Measurements from ENCODE around the gene GLYATL3. TPM values are rescaled to one million over a fixed set of nuclear protein-coding genes. Genes with fewer than 3 reads are reported as not detected.

Gene GLYATL3
- total and polyA plus RNA-seq, 2 of the 4 experiments (the other 2 are of a cell fraction), result not detected

DNA sequence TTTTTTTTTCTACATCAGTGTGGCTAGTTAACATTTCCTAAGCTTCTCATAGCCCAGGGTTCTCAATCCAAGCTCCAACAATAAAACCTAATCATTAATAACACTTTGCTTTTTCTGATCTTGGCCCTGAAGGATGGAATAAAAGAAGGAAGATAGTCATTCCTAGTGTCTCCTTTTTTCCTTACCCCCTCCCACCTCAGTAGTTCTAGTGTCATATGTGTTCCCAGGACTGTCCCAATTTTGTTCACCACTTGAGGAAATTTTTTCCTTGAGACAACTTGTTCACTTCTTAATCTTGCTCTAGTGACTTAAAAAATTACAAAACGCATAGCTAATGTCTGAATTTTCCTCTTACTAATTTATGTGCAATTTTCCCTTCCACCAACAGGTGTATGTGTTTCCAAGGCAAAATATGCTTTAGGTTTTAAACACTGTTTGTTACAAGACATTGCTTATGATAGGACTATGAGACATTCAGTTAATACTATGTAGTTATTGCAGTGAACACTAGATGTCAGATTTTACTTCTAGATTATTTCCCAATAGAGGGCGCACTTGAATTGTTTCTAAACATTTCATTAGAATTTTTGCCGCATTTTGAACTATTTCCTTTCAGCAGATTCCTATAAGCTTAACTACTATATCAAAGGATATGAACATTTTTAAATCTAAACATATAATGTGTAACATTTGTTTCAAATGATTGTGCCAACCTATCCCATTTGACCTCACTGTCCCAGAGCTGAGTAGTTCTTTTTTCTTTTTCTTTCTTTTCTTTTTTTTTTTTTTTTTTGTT is 32.2 kb downstream of the GLYATL3 start (continued):
- no peak for TF ChIP-seq FOS (IDR thresholded peaks at IDR 0.05; ENCODE audit: low read depth, low read length)
- peak; percentile 46 for TF ChIP-seq RAD21 (IDR thresholded peaks at IDR 0.05; ENCODE audit: low read length)

GRCh38 chr6:49535795-49536194 is 36.1 kb downstream of the GLYATL3 start:
- no peaks in the 10 kb centered on the region for H3K9me1 ChIP-seq (ENCODE audit: insufficient read depth, low read length)
- dilution Hi-C loops (cut with HindIII; ENCODE audit: low sequenced_read_pairs, unreplicated experiment), result no loop called here
- H3K23ac ChIP-seq (ENCODE audit: low read depth, low read length), result no peak overlapping the region
- no peak overlapping the region for H3K14ac ChIP-seq (replicated peaks; ENCODE audit: low read depth, low read length)
- no peak overlapping the region for H3K18ac ChIP-seq (ENCODE audit: low read depth, low read length)
- WGBS, 2 experiments (ENCODE audit: extremely low coverage in 2 of 2, insufficient read length in 1 of 2), result no CpG with 5 or more reads among the region's 5 CpGs
- ATAC-seq (ENCODE audit: low read depth) (no peak), DNase-seq (no peak)
- H3K9me3 ChIP-seq (ENCODE audit: control insufficient read depth, insufficient read depth, low read length), result no peaks in the 10 kb centered on the region
- H4K5ac ChIP-seq (ENCODE audit: low read depth, low read length), result no peak overlapping the region
- H3K9ac ChIP-seq (ENCODE audit: low read depth, low read length), result no peak overlapping the region
- H2BK20ac ChIP-seq (ENCODE audit: low read depth, low read length), result no peak overlapping the region
- H3K27ac ChIP-seq (ENCODE audit: insufficient read depth, low read length), result no peak overlapping the region
- no peak overlapping the region for H2BK120ac ChIP-seq (ENCODE audit: low read depth, low read length)
- intact Hi-C loops (cut with micrococcal nuclease), result no loop called here
- H2AFZ ChIP-seq (replicated peaks; ENCODE audit: low read length, poor library complexity), result no peak overlapping the region
- ChIA-PET POLR2A (ENCODE audit: unreplicated experiment) (no interaction called here), CTCF (no interaction called here)
- no peaks in the 10 kb centered on the region for H3K36me3 ChIP-seq (ENCODE audit: control insufficient read depth, insufficient read depth, low read length)
- no peaks in the 10 kb centered on the region for H3K4me1 ChIP-seq (ENCODE audit: control insufficient read depth, insufficient read depth, low read length)
- no peak overlapping the region for H3K4me2 ChIP-seq (ENCODE audit: low read depth, low read length)
- H2BK15ac ChIP-seq (ENCODE audit: low read depth, low read length), result no peak overlapping the region
- no peak overlapping the region for H2BK5ac ChIP-seq (ENCODE audit: low read depth, low read length, poor library complexity, severe bottlenecking)
- in situ Hi-C loops (cut with MboI; ENCODE audit: low sequenced_read_pairs), result loop anchor here (25.0 kb wide), 1 partner anchor 302 kb away; no protein-coding TSS in a partner anchor
- no peaks in the 10 kb centered on the region for H3K27me3 ChIP-seq (ENCODE audit: control insufficient read depth, insufficient read depth, low read length)
- H3K4me3 ChIP-seq (ENCODE audit: insufficient read depth, low read depth, low read length), result no peak overlapping the region
- H2AK9ac ChIP-seq (replicated peaks; ENCODE audit: low read depth, low read length, poor library complexity), result no peak overlapping the region
- no peak overlapping the region for H2AK5ac ChIP-seq (ENCODE audit: low read depth, low read length)
- H3K56ac ChIP-seq (ENCODE audit: extremely low read depth, insufficient read depth, low read length), result no peak overlapping the region
- no peak overlapping the region for H4K8ac ChIP-seq (ENCODE audit: low read depth in 2 of 2, low read length in 2 of 2)
- H3K4ac ChIP-seq (ENCODE audit: low read depth, low read length), result no peak overlapping the region
- H4K20me1 ChIP-seq (ENCODE audit: insufficient read depth, low read length), result no peaks in the 10 kb centered on the region
- H4K91ac ChIP-seq (ENCODE audit: insufficient read depth, low read depth, low read length), result no peak overlapping the region
- H3K79me1 ChIP-seq (ENCODE audit: low read depth in 1 of 2, low read length in 2 of 2), result no peaks in the 10 kb centered on the region
- no TSS peak for BruUV-seq (replicated peaks)
- TF ChIP-seq FOS (IDR thresholded peaks at IDR 0.05; ENCODE audit: low read depth, low read length) (no peak), RFX5 (IDR thresholded peaks at IDR 0.05; ENCODE audit: low read depth, low read length) (no peak), BHLHE40 (IDR thresholded peaks at IDR 0.05; ENCODE audit: low read depth, low read length) (no peak), USF2 (IDR thresholded peaks at IDR 0.05; ENCODE audit: low read depth, low read length) (no peak), MAZ (IDR thresholded peaks at IDR 0.05; ENCODE audit: borderline replicate concordance, low read depth, low read length) (no peak), ELK1 (IDR thresholded peaks at IDR 0.05; ENCODE audit: borderline replicate concordance, low read depth, low read length) (no peak), CHD1 (IDR thresholded peaks at IDR 0.05; ENCODE audit: low read depth, low read length) (no peak), CEBPB (IDR thresholded peaks at IDR 0.05; ENCODE audit: low read depth, low read length) (no peak), POLR2A (IDR thresholded peaks at IDR 0.05; ENCODE audit: low read depth, low read length) (no peak), CTCF (conservative IDR thresholded peaks at IDR 0.05; ENCODE audit: low read depth, low read length) (no peak), MXI1 (IDR thresholded peaks at IDR 0.05; ENCODE audit: borderline replicate concordance, low read depth, low read length) (no peak), NFE2L2 (IDR thresholded peaks at IDR 0.05; ENCODE audit: low read depth, low read length) (no peak), MAFK (IDR thresholded peaks at IDR 0.05; ENCODE audit: low read depth, low read length) (no peak)

Measured in IMR-90 (cell line).